GM18505 (cell line): ENCODE results near the gene PLAC8.
"Not testable (repeated sequence)": the region's sequence is repeated elsewhere in the genome, so short reads cannot be mapped to it uniquely, and the experiment has no call there.

Source experiments
- ATAC-seq: cut with Tn5 transposase; IDR thresholded peaks from one replicate; pipeline ENCODE4 v1.9.1; 2021; ENCODE audit not compliant: unreplicated experiment
- POLR2A ChIP-seq: IDR thresholded peaks from 4 replicates; pipeline ENCODE4 v1.6.1; 2011; ENCODE audit warnings: borderline replicate concordance; ENCODE audit not compliant: insufficient read depth, insufficient read length; ENCODE audit errors: extremely low read depth

PLAC8 gene

GRCh38 chr4:83114576-83114975 lies at the start of gene PLAC8:
Gene PLAC8, minus strand, starts transcription at chr4:83114729. Its CDS starts 6,808 bp downstream, at chr4:83107921.
- peak; percentile 42 for ATAC-seq
- TF ChIP-seq POLR2A: peak; percentile 72

GRCh38 chr4:83153417-83153816 lies 38.9 kb upstream of the PLAC8 start:
- ATAC-seq: no peak
- TF ChIP-seq POLR2A: no peak

- TF ChIP-seq POLR2A: no peak
- no peak for ATAC-seq
These were observed 38.2 kb upstream of the PLAC8 start for GRCh38 chr4:83152746-83153145.

GRCh38 chr4:83151651-83152050 lies 37.1 kb upstream of the PLAC8 start:
- no peak for TF ChIP-seq POLR2A
- ATAC-seq: no peak

- no peak for TF ChIP-seq POLR2A
- ATAC-seq: no peak
These were observed 36.3 kb upstream of the PLAC8 start for GRCh38 chr4:83150653-83151330.

GRCh38 chr4:83149865-83150652 lies 35.5 kb upstream of the PLAC8 start:
- no peak for ATAC-seq

GRCh38 chr4:83146841-83147240 lies 32.3 kb upstream of the PLAC8 start:
- ATAC-seq: no peak
- no peak for TF ChIP-seq POLR2A

More at GRCh38 chr4:83149865-83150652, 35.5 kb upstream of the PLAC8 start:
- no peak for TF ChIP-seq POLR2A

GRCh38 chr4:83145776-83146175 lies 31.2 kb upstream of the PLAC8 start:
- not testable (repeated sequence) for ATAC-seq

- ATAC-seq: no peak
- no peak for TF ChIP-seq POLR2A
These were observed 25.1 kb upstream of the PLAC8 start for GRCh38 chr4:83139514-83140156.

- no peak for ATAC-seq
- no peak for TF ChIP-seq POLR2A
These were observed 24.4 kb upstream of the PLAC8 start for GRCh38 chr4:83138946-83139345.

- no peak for ATAC-seq
- TF ChIP-seq POLR2A: no peak
These were observed 17.5 kb upstream of the PLAC8 start for GRCh38 chr4:83132065-83132464.

GRCh38 chr4:83129264-83129663 lies 14.7 kb upstream of the PLAC8 start:
- ATAC-seq: no peak
- TF ChIP-seq POLR2A: no peak

GRCh38 chr4:83128240-83128929 lies 13.9 kb upstream of the PLAC8 start:
- no peak for TF ChIP-seq POLR2A

More at GRCh38 chr4:83128240-83128929, 13.9 kb upstream of the PLAC8 start:
- no peak for ATAC-seq
